Loucy (cell line): Measurements from ENCODE around the gene PP2D1.

Source experiments
- EZH2phosphoT487 ChIP-seq: fragments of 200-600 bp; IDR thresholded peaks from 2 replicates; pipeline ENCODE4 v1.6.1; 2018; ENCODE audit warnings: antibody characterized with exemption, mild to moderate bottlenecking, moderate library complexity, borderline replicate concordance
- TF ChIP-seq, protein P1 (sequence below): fragments of 200-600 bp; sonication (generic); conservative IDR thresholded peaks from 2 replicates; pipeline ENCODE4 v1.5.1; 2014; ENCODE audit warnings: mild to moderate bottlenecking, antibody characterized with exemption, low read length

DNA sequence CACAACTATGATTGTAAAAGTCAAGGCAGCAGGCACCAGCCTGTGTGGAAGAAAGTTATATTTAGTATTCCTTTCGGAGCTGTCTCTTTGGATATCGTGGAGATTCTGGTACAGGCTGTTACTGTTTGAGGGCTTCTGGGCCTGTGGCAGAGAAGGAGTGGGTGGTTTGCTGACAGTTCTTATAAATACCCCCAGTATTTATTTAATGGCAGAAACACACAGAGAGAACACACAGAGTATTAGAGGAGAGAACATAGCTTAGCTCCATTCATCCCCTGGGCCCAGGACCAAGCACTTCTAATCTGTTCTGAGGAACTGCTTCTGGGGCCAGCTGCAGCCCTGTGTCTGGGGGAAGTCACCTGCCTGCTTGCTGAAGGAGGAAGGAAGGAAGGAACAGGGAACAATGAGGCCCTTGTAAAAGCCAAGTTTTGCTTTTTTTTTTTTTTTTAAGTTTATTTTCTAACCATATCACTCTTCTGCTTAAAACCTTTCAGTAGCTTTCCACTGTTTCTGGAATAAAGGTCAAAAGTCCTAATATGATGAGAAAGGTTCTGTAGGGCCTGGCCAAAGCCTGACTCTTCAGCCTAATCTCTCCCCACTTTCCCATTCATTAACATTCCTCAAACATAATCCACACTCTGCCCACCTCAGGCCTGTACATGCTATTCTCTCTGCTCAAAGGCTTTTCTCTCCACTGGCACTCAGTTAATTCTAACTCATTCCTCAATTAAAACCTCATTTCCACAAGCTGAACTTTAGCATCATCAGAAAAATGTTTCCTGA is 11.8 kb upstream of the PP2D1 start:
- TF ChIP-seq, protein P1, sequence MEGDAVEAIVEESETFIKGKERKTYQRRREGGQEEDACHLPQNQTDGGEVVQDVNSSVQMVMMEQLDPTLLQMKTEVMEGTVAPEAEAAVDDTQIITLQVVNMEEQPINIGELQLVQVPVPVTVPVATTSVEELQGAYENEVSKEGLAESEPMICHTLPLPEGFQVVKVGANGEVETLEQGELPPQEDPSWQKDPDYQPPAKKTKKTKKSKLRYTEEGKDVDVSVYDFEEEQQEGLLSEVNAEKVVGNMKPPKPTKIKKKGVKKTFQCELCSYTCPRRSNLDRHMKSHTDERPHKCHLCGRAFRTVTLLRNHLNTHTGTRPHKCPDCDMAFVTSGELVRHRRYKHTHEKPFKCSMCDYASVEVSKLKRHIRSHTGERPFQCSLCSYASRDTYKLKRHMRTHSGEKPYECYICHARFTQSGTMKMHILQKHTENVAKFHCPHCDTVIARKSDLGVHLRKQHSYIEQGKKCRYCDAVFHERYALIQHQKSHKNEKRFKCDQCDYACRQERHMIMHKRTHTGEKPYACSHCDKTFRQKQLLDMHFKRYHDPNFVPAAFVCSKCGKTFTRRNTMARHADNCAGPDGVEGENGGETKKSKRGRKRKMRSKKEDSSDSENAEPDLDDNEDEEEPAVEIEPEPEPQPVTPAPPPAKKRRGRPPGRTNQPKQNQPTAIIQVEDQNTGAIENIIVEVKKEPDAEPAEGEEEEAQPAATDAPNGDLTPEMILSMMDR, result no peak
- no peak for TF ChIP-seq EZH2phosphoT487
